Mammary epithelial cell (primary cell): ENCODE measurements around the gene ASIC3.

ENCODE experiments used
- EZH2 ChIP-seq: IDR thresholded peaks from 2 replicates; pipeline ENCODE4 v1.6.1; 2012; ENCODE audit warnings: low read length, inconsistent platforms, borderline replicate concordance
- TF ChIP-seq, protein P1 (sequence below), 2 donors: IDR thresholded peaks in 1 of 2; conservative IDR thresholded peaks in 1 of 2; 2 replicates each; pipeline ENCODE4 v1.5.1; 2011 to 2012; ENCODE audit warnings: inconsistent platforms in 2 of 2, low read length in 2 of 2, mild to moderate bottlenecking in 2 of 2, control low read depth in 1 of 2, low read depth in 1 of 2; ENCODE audit not compliant: insufficient read depth in 1 of 2; ENCODE audit errors: extremely low read depth in 1 of 2

- TF ChIP-seq, protein P1, sequence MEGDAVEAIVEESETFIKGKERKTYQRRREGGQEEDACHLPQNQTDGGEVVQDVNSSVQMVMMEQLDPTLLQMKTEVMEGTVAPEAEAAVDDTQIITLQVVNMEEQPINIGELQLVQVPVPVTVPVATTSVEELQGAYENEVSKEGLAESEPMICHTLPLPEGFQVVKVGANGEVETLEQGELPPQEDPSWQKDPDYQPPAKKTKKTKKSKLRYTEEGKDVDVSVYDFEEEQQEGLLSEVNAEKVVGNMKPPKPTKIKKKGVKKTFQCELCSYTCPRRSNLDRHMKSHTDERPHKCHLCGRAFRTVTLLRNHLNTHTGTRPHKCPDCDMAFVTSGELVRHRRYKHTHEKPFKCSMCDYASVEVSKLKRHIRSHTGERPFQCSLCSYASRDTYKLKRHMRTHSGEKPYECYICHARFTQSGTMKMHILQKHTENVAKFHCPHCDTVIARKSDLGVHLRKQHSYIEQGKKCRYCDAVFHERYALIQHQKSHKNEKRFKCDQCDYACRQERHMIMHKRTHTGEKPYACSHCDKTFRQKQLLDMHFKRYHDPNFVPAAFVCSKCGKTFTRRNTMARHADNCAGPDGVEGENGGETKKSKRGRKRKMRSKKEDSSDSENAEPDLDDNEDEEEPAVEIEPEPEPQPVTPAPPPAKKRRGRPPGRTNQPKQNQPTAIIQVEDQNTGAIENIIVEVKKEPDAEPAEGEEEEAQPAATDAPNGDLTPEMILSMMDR (conservative IDR thresholded peaks at IDR 0.05 in 1 of 2, IDR thresholded peaks at IDR 0.05 in 1 of 2; ENCODE audit: extremely low read depth in 1 of 2, insufficient read depth in 1 of 2, low read depth in 1 of 2, low read length in 2 of 2): no peak
- TF ChIP-seq EZH2: no peak
Observed at GRCh38 chr7:151023232-151023631, 25.1 kb upstream of the ASIC3 start.
